K562 (cell line): Measurements from ENCODE around the gene TFRC. TPM values are rescaled to one million over a fixed set of nuclear protein-coding genes. Genes with fewer than 3 reads are reported as not detected.

ENCODE experiments used
- CBX2 ChIP-seq: fragments of 200-600 bp; sonication (generic); IDR thresholded peaks from one replicate; pipeline ENCODE4 v1.6.1; 2012; ENCODE audit warnings: mild to moderate bottlenecking, low read length, inconsistent platforms; ENCODE audit not compliant: insufficient read depth, poor library complexity, severe bottlenecking
- CHD4 ChIP-seq: fragments of 200-600 bp; sonication (generic); IDR thresholded peaks from 3 replicates; pipeline ENCODE4 v1.6.1; 2012; ENCODE audit warnings: low read depth, mild to moderate bottlenecking, mixed read lengths, low read length, inconsistent platforms; ENCODE audit not compliant: insufficient read depth, insufficient replicate concordance, poor library complexity, severe bottlenecking
- CREM ChIP-seq: IDR thresholded peaks from 2 replicates; pipeline ENCODE4 v1.6.1; 2014; ENCODE audit warnings: antibody characterized with exemption, low read depth
- HDAC8 ChIP-seq: fragments of 450-650 bp; IDR thresholded peaks from 2 replicates; pipeline ENCODE4 v1.6.1; 2016; ENCODE audit warnings: mild to moderate bottlenecking, missing genetic modification characterization, moderate library complexity, missing compliant biosample characterization
- HES1 ChIP-seq: fragments of 450-650 bp; IDR thresholded peaks from 2 replicates; pipeline ENCODE4 v1.6.1; 2016; ENCODE audit warnings: low read depth, mild to moderate bottlenecking, moderate library complexity
- KAT2B ChIP-seq: IDR thresholded peaks from one replicate; pipeline ENCODE4 v1.6.1; 2012; ENCODE audit warnings: low read depth, mild to moderate bottlenecking, control low read depth, inconsistent platforms, low read length, moderate library complexity
- SIN3A ChIP-seq, 2 experiments: fragments of 150-350 bp in 1 of 2; IDR thresholded peaks; 2 replicates each; pipeline ENCODE4 v1.6.1; 2011 to 2016; ENCODE audit warnings: borderline replicate concordance in 2 of 2, low read depth in 2 of 2, low read length in 2 of 2, mild to moderate bottlenecking in 2 of 2, moderate library complexity in 2 of 2; ENCODE audit not compliant: control insufficient read depth in 1 of 2
- SUPT5H ChIP-seq: fragments of 450-650 bp; IDR thresholded peaks from 2 replicates; pipeline ENCODE4 v1.6.1; 2016
- VEZF1 ChIP-seq: fragments of 200-800 bp; sonication (Bioruptor generic); IDR thresholded peaks from 2 replicates; pipeline ENCODE4 v1.6.1; 2017; ENCODE audit warnings: missing genetic modification characterization, missing compliant biosample characterization
- ZBTB40 ChIP-seq, 2 experiments: fragments of 450-650 bp in 1 of 2; sonication (generic) in 1 of 2; formaldehyde crosslinking in 1 of 2; IDR thresholded peaks; 2 replicates each; pipeline versions ENCODE4 v1.7.1 to v1.9.0; 2016 to 2022; ENCODE audit warnings: inconsistent platforms in 1 of 2, mild to moderate bottlenecking in 1 of 2, missing genetic modification reagents in 1 of 2
- polyA plus RNA-seq, 8 experiments: library from polyadenylated mRNA; depleted of rRNA in 4 of 8; stranded (reverse) in 5 of 8; unstranded in 3 of 8; fragments of >200 nt; fragmentation: Nextera tagmentation in 2 of 8; fragmentation: Illumina TruSeq in 1 of 8; extraction: Ambion mirVana in 2 of 8; extraction: Trizol in 1 of 8; gene quantifications; 2 replicates each; pipeline versions ENCODE4 v1.2.1 to v1.2.3, GENCODE V29; 2011 to 2014; ENCODE audit warnings: inconsistent platforms in 1 of 8, missing spikeins in 1 of 8
- total RNA-seq, 7 experiments: library from RNA; depleted of rRNA in 6 of 7; stranded (reverse); fragments of >200 nt in 6 of 7; fragmentation: Illumina TruSeq in 2 of 7; extraction: Trizol in 2 of 7; gene quantifications; 2 replicates each; pipeline versions ENCODE4 v1.2.1 to v1.2.3, GENCODE V29; 2011 to 2021; ENCODE audit warnings: low replicate concordance in 1 of 7
- TF ChIP-seq, protein P1 (sequence below): sonication (generic); formaldehyde crosslinking; IDR thresholded peaks from 2 replicates; pipeline ENCODE4 v1.8.0; 2022; ENCODE audit warnings: mild to moderate bottlenecking, missing genetic modification reagents
- TF ChIP-seq, protein P2 (sequence below): fragments of 450-650 bp; formaldehyde crosslinking; IDR thresholded peaks from 2 replicates; pipeline ENCODE4 v1.4.0; 2020; ENCODE audit warnings: mild to moderate bottlenecking, moderate library complexity

The TFRC gene
- total and polyA plus RNA-seq, 9 of the 15 experiments (the other 6 are each of a cell fraction or from before 2014, with no cell fraction given), result 149 to 679 (median 332) TPM

GRCh38 chr3:196122021-196122687 is 40.3 kb upstream of the TFRC start (continued):
- TF ChIP-seq, protein P1, sequence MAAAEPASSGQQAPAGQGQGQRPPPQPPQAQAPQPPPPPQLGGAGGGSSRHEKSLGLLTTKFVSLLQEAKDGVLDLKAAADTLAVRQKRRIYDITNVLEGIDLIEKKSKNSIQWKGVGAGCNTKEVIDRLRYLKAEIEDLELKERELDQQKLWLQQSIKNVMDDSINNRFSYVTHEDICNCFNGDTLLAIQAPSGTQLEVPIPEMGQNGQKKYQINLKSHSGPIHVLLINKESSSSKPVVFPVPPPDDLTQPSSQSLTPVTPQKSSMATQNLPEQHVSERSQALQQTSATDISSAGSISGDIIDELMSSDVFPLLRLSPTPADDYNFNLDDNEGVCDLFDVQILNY (CRISPR knock-in tag), result no peak
- no peak for TF ChIP-seq CBX2
- TF ChIP-seq, protein P2, sequence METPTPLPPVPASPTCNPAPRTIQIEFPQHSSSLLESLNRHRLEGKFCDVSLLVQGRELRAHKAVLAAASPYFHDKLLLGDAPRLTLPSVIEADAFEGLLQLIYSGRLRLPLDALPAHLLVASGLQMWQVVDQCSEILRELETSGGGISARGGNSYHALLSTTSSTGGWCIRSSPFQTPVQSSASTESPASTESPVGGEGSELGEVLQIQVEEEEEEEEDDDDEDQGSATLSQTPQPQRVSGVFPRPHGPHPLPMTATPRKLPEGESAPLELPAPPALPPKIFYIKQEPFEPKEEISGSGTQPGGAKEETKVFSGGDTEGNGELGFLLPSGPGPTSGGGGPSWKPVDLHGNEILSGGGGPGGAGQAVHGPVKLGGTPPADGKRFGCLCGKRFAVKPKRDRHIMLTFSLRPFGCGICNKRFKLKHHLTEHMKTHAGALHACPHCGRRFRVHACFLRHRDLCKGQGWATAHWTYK, result no peak
- no peak for TF ChIP-seq CREM
- TF ChIP-seq SUPT5H, result no peak
- no peak for TF ChIP-seq KAT2B
- no peak for TF ChIP-seq SIN3A (IDR thresholded peaks at IDR 0.05; ENCODE audit: borderline replicate concordance in 2 of 2, control insufficient read depth in 1 of 2, low read depth in 2 of 2, low read length in 2 of 2)
- TF ChIP-seq HES1, result no peak
- no peak for TF ChIP-seq CHD4
- TF ChIP-seq ZBTB40 (IDR thresholded peaks at IDR 0.05), result 0 out of 2 replicates have a peak, but pooled peaks have one; percentile 18
- TF ChIP-seq ZBTB40 (CRISPR knock-in tag; IDR thresholded peaks at IDR 0.05), result no peak
- no peak; the same call in 1 of the 2 replicates for TF ChIP-seq VEZF1 (CRISPR knock-in tag)
- no peak for TF ChIP-seq HDAC8 (tag)
